ENCODE results near the gene DHRSX.
"Not testable (repeated sequence)": the region's sequence is repeated elsewhere in the genome, so short reads cannot be mapped to it uniquely, and the experiment has no call there.

The DHRSX gene

DNA sequence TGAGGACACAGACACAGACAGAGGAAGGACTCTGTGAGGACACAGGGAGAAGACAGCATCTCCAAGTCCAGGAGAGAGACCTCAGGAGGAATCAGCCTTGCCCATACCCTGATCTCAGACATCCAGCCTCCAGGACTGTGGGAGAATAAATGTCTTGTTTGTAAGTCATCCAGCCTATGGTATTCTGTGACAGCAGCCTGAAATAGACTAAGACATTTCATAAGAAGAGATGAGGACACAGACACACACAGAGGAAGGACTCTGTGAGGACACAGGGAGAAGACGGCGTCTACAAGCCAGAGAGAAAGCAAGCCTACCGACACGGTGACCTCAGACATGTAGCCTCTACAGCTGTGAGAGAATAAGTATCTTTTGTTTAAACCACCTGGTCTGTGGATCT is 112.1 kb downstream of the DHRSX start:
- DNase-seq: no peak

DNA sequence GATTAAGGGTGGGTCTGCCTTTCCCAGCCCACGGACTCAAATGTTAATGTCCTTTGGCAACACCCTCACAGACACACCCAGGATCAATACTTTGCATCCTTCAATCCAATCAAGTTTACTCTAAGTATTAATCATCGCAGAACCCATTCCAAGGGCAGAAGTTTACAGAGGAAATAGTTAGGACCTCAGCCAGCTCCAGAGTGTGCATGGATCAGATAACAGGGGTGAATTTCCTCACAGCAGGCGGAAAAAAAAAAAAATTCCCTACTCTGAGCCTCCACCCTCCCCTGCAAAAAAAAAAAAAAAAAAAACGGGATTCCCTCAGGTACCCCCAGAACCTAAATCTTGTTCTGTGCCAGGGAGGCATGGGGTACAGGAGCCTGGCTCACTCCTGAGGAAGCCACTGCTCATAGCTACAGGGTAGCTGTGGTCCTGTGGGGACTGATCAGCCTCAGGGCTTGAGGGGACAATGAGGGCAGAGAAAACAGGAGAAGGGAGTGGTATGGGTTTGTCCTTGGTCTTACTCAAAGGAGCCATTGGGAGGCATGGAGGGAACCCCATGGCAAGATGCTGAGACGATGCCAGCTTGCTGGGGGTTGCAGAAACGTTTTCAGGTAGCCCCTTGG is 113.0 kb downstream of the DHRSX start:
- no peak for DNase-seq

DNA sequence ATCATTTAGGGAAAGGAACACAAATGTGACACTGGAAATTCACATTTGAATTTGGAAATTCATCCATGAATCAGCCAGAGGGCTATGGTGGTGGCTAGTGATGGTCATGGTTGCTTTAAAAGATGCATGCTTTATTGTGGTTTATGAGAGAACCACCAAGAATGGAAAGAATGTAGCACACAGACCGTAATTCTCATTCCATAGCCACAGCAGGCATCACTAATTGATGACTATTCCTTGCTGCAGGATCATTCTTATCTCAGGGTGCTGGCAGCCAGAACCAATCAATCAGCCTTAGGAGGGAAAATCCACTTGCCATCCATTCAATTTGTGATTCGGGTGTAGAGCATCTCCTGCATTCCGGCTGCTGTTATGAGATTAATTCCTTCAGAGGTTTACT is 115.6 kb downstream of the DHRSX start:
- no peak for DNase-seq

DNA sequence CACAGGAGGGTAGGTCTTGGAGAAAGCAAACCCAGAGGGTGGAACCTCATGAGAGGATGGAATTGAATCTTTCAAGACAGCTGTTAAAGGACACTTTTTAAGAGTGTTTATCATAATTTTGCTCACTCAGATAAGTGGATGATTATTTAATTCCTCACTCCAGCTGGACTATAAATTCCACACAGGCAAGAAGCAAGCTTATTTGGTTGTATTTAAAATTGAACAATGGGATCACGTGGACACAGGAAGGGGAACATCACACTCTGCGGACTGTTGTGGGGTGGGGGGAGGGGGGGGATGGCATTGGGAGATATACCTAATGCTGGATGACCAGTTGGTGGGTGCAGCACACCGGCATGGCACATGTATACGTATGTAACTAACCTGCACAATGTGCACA is 116.3 kb downstream of the DHRSX start:
- no peak for DNase-seq

DNA sequence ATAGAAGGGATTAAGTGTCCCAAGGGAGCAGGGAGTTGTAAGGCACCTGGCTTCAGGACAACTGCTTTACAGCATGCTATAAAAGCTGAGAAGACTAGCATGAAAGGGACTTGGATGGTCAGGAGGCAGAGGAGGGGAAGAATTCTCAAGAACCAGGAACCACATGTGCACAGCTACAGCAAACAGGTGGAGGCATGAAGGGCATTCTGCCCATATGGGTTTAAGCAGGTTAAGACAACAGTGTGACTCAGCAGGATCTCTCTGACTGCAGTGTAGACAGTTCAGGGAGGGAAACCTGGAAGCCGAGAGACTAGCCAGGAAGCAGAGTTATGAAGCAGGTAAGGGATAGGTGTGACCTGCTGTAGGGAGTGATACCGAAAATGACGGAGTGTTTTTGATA is 117.0 kb downstream of the DHRSX start:
- no peak for DNase-seq

DNA sequence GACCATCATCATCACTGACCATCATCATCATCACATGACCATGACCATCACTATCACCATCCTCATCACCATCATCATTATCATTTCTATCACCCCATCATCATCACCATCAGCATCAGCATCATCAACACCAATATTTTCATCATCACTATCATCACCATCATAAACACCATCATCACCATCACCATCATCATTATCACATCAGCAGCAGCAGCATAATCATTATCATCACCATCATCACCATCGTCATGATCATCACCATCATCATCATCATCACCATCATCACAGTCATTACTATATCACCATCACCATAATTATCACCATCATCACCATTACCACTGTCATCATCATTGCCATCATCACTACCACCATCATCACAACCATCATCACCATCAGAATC is 117.6 kb downstream of the DHRSX start:
- DNase-seq: no peak

DNA sequence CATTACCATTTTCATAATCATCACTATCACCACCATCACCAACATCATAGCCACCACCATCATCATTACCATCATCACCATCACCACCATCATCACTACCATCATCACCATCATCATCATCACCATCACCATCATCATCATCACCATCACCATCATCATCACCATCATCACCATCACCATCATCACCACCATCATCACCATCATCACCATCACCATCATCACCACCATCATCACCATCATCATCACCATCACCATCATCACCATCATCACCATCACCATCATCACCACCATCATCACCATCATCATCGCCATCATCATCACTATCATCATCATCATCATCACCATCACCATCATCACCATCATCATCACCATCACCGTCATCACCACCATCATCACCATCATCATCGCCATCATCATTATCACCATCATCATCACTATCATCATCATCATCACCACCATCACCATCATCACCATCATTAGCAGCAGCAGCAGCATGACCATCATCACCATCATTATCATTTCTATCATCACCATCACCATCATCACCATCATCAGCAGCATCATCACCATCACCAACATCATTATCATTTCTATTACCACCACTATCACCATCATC is 118.2 kb downstream of the DHRSX start:
- not testable (repeated sequence) for DNase-seq

DNA sequence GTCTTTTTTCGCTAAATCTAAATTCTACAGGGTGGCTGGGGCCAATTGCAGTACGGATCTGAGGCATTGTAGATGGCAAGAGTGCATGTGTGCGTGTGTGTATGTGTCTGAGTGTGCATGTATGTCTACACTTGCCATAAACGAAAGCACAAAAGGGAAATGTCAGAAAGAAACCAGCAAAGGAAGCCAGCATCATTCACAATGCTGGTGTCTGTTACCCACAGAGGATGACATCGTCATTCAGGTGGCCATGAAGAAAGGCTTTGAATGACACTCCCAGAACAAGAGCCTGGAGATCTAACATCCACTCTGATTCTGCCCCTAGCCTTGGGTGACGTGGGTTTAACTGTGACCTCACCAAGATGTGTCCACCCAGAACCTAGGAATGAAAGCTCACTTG is 124.6 kb downstream of the DHRSX start:
- DNase-seq: no peak

DNA sequence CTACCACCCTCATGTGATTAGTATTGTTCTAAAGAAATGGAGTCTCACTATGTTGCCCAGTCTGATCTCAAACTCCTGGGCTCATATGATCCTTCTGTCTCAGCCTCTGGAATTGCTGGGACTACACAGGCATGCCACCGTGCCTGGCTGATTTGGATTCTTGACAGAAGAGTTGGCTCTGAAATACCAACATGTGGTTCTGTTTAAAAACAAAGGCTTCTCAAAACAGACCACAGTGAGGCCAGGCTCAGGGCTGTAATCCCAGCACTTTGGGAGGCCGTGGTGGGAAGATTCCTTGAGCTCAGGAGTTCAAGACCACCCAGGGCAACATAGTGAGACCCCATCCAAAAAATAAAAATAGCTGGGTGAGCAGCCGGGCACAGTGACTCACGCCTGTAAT is 126.7 kb downstream of the DHRSX start:
- DNase-seq: no peak

DNA sequence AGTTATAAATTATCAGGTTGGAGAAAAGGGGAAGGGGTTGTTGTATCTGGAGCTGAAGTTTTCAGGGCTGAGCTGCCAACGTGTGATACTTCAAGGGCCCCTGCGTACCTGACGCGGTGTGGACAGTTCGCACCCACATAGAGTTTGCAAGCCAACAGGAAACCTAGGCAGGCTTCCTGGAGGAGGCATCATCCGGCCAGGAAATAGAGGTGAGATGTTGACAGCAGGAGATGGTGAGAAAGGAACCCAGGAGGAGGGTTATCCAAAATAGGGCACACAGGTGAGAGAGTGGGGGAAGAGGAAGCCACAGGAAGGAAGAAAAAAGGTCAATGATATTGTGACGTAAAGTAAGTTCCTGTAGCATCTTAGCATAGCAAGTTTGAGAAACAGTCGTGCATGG is 127.2 kb downstream of the DHRSX start:
- no peak for DNase-seq

DNA sequence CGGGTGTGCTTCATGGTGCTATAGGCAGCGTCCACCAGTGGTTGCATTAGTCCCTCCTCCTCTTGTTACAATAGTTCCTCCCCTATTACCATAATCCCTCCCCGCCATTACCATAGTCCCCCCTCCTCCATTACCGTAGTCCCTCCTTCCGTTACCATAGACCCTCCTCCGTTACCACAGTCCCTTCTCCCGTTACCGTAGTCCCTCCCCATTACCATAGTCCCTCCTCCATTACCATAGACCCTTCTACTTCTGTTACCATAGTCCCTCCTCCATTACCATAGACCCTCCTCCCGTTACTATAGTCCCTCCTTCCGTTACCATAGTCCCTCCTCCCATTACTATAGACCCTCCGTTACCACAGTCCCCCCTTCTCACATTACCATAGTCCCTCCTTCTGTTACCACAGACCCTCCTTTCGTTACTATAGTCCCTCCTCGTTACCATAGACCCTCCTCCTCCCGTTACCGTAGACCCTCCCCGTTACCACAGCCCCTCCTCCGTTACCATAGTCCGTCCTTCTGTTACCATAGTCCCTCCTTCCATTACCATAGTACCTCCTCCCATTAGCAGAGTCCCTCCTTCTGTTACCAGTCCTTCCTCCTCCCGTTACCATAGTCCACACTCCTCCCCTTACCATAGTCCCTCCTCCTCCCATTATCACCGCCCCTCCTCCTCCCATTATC is 129.6 kb downstream of the DHRSX start:
- no peak for DNase-seq

DNA sequence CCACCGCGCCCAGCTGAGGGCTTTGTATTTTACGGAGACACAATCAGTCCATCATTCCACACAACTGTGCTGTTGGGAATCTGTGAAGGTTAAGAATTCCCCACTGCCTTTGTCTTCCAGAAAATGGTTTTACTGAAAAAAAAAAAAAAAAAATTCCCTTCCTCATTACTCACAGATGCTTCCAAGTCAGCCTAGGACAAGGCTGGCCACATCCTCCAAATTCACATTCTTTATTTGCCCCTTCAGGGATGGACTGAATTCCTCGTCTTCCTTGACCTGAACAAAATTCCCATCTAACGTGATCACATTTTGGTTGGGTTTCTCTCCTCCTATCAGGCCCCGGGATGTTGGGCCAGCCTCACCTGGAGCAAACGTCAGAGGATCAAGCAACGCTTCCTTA is 130.3 kb downstream of the DHRSX start:
- no peak for DNase-seq

DNA sequence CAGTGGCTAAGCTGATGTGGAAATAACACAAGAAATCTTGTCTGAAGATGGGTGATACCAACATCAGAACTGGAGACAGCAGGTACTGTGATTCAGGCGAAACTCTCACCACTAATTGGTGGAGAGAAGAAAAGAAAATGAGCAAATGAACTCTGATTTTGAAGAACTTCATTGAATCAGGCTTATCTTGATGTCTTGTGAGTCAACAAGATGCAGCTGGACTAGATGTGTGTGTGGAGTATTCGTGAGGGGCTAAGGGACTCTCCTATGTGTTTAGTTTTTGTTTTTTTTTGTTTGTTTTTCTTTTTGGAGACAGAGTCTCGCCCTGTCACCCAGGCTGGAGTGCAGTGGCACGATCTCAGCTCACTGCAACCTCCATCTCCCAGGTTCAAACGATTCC is 131.6 kb downstream of the DHRSX start:
- no peak for DNase-seq

DNA sequence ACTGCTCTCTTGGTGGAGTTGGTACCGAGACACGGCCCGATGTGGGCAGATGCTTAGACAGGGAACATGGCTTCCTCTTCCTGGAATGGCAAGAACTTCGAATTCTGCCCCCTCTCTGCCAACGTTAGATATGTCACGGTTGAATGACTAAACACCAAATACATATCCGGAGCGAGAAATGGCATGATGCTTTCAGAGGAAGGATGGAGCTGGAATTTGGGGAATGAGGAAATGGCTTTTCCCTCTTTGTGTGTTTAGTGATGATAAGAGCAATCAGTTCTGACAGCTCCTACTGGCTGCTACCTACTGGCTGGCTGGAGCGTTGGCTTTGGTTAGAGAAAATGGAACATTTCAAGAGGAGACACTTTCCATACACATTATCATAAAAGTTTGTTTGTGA is 140.0 kb downstream of the DHRSX start:
- no peak for DNase-seq

DNA sequence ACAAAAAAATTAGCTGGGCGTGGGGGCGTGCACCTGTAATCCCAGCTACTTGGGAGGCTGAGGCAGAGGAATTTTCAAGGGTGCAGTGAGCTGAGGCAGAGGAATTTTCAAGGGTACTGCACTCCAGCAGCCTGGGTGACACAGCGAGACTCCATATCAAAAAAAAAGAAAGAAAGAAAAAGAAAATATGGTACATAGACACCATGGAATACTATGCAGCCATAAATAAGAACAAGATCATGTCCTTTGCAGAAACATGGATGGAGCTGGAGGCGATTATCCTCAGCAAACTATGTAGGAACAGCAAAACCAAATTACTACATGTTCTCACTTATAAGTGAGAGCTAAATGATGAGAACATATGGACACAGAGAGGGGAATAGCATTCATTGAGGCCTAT is 141.3 kb downstream of the DHRSX start:
- DNase-seq: not testable (repeated sequence)

DNA sequence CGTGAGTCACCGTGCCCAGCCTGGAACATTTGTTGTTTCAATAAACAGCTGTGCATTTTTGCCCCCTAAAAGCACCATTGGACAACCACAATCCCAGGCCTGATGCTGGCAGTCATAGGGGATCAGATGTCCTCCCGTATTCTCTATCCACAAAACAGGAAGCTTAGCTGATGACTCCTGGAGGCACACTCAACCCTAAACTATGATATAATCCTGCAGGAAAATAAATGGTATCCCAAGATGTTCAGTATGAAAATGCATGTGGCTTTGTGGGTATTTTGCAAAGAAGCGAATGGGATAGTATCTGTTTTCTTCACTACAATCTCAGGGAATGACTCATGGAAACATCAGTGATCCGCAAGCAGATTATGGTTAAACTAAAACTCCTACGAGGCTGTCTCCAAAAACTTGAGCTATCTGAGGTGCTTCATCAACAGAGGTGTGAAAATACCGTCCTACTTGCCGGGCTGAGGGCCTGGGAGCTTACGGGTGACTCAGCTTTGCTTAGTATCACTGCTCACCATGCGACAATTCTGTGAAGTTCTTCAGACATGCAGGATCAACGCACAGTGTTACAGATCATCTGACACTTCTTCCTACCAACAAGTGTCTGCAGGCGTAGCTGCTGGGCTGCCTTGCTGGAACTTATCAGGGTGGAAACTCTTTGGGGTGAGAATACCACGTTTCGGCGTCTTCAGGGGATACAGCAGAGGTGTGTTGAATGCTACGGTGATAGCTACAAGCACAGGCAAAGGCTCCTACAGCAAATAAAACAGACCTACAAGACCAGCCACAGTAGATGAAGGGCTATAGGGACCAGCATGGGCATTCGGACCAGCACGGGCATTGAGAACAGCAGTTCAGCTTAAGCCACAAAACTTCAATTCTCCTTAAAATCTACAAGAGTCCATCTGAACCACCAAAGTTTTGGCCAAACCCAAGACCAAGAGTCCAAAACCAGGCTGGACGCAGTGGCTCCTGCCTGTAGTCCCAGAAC is 148.5 kb downstream of the DHRSX start:
- DNase-seq: no peak

DNA sequence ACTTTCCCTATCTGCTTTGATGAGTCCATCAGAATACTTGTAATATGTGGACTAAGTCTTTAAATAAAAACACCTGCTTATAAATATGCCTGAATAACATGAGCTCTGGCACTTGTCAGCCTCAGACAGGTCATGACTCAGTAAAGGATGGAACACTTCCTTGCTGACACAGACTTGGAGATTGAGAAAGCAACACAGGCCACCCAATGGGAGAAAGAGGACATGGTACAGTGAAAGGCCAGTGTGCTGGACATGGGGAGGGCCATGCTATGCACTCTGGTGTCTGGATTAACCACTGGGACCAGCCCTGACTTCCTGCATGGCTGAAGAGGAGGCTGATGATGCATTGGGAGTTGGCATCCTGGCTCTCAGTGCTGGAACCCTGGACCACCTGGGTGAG is 149.5 kb downstream of the DHRSX start:
- DNase-seq: no peak

DNA sequence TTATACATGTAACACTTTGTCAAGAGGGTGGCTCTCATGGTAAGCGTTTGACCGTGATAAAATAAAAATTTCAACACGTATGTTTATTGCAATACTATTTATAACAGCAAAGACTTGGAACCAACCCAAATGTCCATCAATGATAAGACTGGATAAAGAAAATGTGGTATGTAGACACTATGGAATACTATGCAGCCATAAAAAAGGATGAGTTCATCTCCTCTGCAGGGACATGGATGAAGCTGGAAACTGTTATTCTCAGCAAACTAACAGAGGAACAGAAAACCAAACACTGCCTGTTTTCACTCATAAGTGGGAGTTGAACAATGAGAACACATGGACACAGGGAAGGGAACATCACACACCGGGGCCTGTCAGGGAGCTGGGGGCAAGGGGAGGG is 150.1 kb downstream of the DHRSX start:
- not testable (repeated sequence) for DNase-seq

DNA sequence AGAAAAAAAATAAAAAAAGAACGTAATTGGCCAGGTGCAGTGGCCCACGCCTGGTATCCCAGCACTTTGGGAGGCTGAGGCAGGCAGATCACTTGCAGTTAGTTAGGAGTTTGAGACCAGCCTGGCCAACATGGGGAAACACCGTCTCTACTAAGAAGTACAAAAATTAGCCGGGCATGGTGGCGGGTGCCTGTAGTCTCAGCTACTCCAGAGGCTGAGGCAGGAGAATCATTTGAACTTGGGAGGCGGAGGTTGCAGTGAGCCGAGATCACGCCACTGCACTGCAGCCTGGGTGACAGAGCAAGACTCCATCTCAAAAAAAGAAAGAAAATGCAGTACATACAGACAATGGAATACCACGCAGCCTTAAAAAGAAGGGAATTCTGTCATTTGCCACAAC is 150.7 kb downstream of the DHRSX start:
- DNase-seq: not testable (repeated sequence)

DNA sequence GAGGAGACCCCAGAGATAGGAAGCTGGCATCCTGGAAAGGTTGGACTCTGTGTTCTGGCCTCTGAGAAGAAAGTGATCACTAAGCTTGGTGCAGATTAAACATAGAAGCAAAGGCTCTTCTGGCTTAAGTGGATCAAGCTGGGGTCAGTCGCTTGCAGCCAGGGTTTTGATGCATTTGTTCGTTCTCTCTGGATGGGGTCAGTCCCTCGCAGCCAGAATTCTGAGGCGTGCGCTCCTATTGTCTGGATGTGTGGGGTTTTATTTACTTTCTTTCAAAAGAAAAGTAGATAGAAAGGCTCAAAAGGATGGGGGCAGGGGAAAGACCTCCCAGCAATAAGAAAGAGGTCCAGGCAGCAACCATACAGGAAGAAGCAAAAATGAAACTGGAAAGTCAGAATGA is 152.6 kb downstream of the DHRSX start:
- DNase-seq: no peak

DNA sequence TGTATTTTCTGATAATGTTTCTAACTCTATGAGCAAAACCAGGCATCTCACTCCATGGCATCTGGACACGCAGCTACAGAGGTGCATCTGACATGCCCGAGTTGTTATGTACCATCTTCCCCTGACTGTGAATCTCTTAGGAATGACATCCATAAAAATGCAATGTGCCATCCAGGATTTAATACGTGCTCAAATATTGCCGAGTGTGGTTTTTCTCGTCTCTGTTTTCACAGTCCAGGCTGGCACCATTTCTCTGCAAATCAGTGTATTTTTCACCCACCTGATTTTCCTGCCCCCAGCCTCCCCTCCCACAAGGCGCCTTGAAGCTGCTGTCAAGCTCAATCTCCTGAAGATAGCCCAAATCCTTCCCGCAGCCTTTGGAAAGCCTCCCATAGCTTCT is 154.6 kb downstream of the DHRSX start:
- DNase-seq: no peak

DNA sequence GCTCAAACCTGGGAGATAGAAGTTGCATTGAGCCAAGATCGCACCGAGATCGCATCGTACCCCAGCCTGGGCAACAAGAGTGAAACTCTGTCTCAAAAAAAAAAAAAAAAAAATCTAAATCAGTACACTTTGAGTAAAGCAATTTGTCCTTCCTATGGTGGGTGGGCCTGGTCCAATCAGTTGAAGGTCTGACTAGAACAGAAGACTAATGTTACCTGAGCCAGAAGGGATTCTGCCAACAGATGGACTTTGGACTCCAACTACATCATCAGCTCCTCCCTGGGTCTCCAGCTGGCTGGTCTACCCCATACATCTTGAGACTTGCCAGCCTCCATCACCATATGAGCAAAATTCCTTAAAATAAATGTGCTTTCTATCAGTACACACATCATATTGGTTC is 155.2 kb downstream of the DHRSX start:
- no peak for DNase-seq

DNA sequence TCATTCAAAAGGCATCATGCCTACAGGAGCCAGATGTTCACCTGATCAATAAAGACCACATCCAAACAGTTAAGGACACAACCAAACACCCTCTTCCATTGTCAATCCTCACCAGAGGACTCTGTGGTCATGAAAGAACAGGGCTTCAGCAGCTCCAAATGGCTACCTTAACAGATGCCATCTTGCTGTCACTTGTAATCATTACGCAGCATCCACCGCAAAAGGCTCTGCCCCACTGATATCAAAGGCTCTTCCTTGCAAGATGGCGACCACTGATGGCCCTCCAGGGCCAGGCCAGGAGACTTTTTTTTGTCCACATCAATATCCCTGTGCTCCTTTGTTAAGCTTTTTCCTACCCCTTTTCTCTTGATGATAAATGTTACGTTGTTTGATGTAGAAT is 157.4 kb downstream of the DHRSX start:
- DNase-seq: no peak

All from RPMI8226 (cell line).